ENCODE data around the gene CITED1. TPM values are rescaled to one million over a fixed set of nuclear protein-coding genes. Genes with fewer than 3 reads are reported as not detected.
"Not testable (repeated sequence)": the region's sequence is repeated elsewhere in the genome, so short reads cannot be mapped to it uniquely, and the experiment has no call there.

Gene CITED1, protein sequence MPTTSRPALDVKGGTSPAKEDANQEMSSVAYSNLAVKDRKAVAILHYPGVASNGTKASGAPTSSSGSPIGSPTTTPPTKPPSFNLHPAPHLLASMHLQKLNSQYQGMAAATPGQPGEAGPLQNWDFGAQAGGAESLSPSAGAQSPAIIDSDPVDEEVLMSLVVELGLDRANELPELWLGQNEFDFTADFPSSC
- total RNA-seq: 7.3 TPM

DNA sequence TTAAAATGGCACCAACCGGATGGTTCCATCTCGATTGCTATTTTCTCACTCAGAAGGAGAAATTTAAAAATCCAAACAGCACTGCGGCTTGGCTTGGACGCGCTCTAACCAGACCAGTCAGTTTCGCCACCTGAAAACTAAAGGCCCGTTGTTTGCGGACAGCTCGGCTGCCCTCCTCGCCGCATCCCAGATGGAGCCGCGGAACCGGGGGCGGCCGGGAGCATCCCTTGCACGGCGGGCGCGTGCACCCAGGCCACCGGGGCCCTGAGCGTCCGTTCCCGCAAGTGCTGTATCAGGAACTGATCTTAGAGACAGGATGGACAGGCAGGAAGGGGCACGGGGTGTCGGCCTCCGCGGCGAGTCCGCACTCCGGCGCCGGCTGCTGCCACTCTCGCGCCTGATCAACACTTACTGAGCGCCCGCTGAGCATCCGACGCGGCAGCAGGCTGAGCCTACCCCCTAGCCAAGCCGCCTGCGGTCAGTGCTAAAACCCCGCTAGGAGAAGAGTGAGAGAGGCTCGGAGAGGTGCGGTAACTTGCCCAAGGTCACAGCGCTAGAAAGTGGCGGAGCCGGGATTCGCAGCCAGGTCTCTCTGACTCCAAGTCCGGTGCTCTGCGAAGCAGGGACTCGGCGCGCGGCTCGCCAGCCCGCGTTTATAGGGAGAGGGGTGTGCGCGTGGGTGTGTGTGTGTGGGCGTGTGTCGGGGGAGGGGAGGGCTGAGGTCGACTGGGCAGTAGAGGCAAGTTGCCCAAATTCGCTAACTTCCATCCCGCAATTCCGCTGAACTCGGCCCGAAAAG is at the start of gene CITED1:
Gene CITED1 (minus strand): TSS at position 629 of the 799 bp plus-strand sequence. CDS start 3,045 bp downstream, outside the sequence.
- DNase-seq (ENCODE audit: low spot score in 2 of 2) (no peak), FAIRE-seq (no peak)

DNA sequence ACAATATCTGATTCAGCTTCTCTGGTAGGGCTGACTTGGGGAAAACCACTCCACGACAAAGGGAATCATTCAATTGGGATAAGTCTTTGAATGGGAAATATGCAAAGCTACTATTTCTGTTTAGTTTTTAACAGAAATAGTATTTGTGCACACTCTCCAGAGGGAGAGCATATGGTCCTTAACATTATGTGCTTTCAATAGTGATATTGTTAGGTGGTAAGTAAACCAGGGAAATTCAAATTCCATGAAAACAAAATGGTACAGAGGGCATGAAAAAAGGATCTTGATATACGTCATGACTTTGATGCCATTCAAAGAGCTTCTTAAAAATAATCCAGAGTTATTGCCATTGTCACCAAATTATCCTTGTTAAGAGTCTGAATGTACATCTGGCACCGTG is 47.1 kb upstream of the CITED1 start:
- FAIRE-seq: no peak
- DNase-seq (ENCODE audit: low spot score in 2 of 2): no peak

DNA sequence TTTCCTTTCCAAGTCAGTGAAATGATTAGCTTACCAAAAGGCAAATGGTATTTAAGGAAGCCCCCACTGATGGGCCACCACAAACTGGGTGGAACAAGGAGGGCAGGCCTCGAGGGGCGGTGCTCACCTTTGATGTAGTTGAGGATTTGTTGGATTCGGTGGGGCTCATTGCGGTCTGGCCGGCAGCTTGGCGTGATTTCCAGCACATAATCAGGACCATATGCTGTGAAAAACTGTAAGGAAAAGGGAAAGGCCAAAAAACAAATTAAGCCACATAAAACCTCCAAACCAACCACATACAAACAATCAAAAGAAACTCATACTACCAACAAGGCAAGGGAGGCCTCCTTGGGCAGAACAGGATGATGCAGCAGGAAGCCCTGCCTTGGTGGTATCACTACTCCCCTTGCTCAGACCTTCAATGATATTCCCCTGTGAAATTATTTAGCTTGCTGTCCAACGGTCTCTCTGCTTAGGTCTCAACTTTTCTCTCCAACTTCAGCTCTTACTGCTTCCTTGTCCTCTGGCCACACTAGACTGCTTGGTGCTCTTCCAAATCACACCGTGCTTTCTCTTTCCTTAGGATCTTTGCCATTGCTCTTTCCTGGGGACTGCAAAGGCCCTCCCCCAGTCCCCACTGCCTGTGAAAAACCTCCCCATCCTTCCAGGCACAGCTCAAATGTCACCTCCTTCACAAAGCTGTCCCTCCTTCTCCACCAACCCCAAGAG is 46.1 kb upstream of the CITED1 start:
- FAIRE-seq: no peak
- DNase-seq (ENCODE audit: low spot score in 2 of 2): no peak

DNA sequence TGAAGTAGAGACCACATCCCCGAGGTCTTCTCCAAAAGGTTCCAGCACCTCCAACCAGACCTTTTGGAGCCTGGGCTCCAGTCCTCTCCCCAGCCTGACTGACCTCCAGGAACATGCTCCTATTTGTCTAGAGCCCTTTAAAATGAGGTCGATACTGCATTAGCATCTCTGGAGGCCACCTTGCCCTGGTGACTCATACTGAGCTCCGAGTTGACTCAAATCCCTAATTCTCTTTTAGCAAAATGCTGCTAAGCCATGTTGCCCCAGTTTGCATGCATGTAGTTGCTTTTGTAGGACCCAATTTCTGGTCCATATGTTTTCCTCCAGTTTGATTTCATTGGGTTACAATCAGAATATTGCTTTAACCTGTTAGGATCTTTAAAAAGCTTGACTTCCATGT is 43.5 kb upstream of the CITED1 start:
- no peak for DNase-seq (ENCODE audit: low spot score in 2 of 2)
- FAIRE-seq: no peak

DNA sequence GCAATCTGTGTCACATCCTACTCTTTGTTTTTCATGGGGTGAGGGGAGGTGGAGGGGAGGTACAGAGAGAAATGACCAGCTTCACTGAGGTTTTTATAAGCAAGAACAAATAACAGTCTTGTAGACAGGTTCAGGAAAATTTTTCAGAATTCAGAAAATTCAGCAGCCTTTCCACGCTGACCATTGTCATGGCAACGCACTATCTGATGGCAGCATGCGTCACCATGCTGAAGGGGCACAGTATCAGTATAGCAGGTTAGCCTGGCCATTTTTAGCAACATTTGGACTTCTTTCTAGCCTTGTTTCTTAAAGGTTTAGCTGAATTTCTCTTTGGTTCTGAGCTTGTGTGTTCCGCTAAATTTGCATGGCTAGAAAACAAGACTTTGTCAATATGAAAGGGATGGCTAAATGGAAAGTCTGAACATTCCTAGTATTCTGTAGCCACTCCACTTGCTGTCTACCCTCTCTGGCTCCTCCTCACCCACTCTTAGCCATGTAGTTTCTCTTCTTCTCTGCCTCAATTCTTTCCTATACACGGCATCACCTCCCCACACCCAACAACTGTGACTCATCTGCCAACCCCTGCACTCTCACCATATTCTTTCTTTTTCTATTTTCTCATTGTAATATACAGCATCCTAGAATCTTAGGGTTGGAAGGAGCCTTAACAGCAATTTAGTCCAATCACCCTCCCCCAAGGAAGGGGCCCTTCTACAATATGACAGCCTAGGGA is 42.7 kb upstream of the CITED1 start:
- DNase-seq (ENCODE audit: low spot score in 2 of 2): no peak
- no peak for FAIRE-seq

DNA sequence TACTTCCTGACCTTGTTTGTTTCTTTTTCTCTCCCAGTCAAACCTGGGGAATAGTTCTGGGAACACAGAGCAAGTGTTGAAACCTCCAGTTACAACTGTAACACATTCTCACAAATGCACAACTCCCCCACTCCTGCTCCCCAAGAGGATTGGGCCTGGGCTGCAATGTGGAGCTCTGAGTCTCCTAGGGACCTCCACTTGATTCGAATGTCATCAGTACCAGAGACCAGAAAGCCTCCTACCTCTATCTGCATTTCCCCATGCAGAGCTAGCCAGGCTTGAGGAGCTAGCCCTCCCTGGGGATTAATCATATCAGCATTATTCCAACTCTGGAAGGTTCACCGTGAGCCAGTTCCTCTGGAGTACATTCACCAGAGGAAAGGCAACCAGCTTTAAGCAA is 41.7 kb upstream of the CITED1 start:
- FAIRE-seq: no peak
- DNase-seq (ENCODE audit: low spot score in 2 of 2): no peak

DNA sequence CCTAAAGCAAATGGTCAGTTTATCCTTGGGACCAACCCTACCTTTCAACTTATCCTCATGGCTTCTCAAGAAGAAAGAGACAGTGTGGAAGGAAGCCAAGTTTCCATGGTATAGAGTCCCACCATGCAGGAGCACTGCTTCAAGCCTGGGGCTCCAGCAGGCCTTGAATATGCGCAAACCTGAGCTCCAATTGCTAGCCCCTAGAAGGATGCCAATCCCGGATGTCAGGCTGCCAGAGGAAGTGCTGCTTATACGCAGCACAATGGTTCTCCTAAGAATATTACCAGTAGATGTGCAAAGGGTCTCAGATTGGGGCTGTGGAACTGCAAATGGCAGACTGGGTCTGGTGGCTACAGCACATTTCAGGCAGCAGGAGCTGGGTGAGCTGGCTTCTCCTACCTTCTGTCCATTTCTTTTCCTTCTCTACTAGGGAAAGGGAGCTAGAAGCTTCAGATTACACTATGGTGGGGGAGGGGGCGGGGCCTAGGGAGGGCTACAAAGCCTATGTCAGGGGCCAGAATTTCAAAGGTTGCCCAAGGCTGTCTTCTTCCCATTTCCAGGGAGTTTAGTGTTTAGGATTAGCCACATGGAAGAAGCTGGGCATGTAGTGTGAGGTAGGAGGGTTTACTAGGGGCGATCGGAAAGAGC is 40.7 kb upstream of the CITED1 start:
- DNase-seq (ENCODE audit: low spot score in 2 of 2) (no peak), FAIRE-seq (no peak)

DNA sequence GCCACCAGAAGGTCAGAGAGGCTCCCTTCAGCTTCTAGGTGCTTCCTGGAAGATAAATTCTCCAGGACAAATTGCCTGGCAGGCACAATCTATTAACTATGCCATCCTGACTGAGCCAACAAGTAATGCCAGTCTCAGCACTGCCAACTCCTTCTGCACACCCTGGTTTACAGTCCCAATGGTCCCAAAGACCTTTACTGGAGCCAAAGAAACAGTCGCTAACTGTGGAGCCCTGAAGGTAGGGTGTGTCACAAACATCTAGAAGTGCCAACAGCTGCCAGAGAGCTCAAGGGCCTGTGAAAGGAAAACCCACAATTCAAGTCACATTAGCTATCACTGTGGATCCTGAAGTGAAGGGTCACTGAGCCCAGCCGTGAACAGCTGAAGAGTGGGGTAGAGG is 34.9 kb upstream of the CITED1 start:
- DNase-seq (ENCODE audit: low spot score in 2 of 2) (no peak), FAIRE-seq (no peak)

DNA sequence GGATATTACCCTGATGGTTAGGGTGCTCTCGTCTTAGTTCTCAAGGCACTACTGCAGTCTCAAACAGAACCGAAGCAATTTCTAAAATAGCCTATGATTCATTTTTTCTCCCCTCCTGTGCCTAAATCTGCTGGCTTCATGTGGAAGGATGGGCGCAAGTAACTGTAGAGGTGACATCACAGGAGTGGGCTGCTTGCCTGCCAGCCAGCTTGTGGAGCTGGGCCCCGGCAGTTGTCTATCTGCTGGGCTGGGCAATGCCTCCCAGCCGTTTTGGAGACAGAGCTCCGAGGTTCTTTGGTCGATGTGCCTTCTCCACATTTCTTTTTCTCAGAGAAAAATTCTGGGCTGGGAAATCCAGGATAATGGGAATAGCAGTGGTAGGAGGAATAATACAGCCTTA is 34.3 kb upstream of the CITED1 start:
- DNase-seq (ENCODE audit: low spot score in 2 of 2) (no peak), FAIRE-seq (no peak)

DNA sequence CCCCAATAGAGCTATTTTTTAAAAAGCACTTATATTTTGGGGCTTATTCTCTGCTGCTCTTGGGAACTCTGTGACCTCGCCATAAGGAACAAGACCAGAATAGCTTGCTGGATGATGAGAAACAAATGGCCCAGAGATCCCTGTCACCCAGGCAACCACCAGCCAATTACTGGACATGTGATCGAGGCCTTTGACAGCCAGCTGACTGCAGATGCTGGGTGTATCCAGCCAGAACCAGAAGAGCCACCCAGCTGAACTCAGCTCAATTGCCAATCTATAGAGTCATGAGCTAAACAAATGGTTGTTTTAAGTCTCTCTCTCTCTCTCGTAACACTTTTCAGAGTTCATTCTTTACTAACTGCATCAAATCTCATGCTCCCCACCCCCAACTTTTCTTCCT is 24.4 kb upstream of the CITED1 start:
- DNase-seq (ENCODE audit: low spot score in 2 of 2) (no peak), FAIRE-seq (no peak)

DNA sequence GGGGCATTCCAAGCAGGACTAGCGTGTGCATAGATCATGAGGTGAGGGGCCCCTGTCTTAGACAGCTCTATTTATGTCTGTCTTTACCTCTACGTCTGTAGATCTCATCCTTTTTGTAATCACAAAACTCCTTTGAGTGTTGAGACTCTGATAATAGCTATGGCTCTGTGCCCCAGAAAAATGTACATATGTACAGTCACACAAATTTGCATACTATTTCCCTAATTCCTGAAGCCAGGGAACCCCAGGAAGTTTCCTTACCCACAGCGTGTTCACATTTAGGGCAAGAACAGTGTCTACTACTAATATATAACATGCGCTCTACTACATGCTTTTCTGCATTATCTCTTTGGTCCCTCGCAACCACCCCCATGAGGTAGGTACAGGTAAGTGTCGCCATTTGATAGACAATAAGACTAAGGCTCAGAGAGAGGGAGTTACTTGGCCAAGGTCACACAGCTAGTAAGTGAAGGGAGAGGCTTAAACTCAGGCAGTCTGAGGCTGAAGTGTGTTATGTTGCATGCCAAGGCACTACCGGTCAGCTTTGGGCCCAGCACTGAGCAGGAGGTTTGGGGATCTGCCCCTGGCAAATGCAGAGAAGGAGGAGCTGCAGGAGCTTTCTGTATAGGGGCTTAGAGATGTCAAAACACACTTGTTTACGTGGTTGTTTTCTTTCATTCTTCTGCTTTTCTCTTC is 21.0 kb upstream of the CITED1 start:
- DNase-seq (ENCODE audit: low spot score in 2 of 2) (no peak), FAIRE-seq (no peak)

DNA sequence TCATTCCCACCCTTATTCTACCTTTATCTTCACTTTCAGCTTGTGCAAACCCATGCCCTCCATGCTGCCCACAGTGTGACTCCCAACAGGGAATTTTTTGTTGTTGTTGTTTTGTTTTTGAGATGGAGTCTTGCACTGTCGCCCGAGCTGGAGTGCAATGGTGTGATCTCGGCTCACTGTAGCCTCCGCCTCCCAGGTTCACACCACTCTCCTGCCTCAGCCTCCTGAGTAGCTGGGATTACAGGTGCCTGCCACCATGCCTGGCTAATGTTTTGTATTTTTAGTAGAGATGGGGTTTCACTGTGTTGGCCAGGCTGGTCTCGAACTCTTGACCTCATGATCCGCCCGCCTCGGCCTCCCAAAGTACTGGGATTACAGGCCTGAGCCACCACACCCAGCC is 13.9 kb upstream of the CITED1 start:
- not testable (repeated sequence) for DNase-seq (ENCODE audit: low spot score in 2 of 2); FAIRE-seq

DNA sequence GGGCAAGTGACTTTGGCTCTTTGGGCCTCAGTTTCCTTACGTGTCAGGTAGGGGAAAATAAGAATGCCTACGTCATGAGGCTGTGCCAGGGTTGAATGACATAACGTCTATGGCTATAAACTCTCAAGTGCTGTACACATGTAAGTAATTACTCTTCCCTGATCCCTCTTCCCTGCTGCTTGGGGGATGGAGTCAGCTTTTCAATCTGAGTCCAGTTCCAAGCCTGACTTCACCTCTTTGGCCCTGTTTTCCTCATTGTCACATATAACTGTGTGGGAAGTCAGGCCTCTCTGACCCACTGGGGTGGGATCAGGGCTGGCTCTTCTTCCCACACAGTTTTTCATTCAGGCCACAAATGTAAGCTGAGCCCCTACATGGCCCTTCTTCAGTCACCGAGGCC is 11.4 kb upstream of the CITED1 start:
- FAIRE-seq: no peak
- DNase-seq (ENCODE audit: low spot score in 2 of 2): no peak

DNA sequence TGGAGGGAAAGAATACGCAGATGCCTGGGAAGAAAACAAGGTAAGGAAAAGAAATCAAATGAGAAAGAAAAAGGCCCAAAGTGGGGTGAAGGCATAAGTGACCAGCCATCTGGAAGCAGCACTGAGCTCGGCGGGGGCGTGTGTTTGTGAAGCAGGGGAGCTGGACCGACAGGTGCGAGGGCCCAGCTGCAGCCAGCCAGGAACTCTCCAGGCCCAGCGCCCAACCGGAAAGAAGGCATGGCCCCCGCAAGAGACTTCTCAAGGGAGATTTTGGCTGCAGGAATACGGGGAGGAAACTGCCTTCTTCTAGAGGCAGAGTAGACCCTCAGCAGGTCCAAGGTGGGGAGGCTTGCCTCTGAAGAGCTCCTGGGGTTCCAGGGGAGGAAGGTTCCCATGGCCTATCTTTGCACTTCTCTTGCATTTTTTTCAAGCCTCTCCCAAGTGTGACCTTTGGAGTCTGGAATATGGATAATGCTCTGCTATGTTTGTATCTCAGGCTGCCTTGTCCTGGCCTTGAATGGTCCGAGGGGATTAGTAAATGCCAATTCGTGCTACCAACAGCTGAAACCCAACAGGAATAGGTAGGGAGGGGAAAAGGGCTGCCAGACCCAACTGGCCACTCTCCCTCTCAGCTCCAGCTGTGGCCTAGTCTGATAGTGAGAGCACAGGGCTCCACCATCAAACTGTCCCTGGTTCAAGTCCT is 10.8 kb upstream of the CITED1 start:
- FAIRE-seq: no peak

DNA sequence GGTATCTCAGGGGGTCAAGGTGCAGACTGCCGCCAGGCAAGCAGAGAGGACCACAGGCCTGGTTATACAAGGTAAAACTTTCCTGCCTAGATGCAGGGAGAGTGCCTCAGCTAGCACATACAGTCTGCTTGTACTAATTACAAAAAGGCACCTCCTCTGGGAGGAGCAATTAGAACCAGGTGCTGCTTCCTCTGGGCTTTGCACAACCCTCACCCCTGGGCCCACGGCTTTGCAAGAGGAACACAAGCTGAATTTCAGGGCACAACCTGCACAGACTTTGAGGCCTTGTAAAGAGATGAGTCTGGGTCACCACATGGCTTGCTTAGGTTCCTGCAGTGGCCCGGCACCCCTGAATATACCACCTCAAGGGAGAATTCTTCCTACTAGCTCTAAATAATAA is 9.2 kb upstream of the CITED1 start:
- no peak for DNase-seq (ENCODE audit: low spot score in 2 of 2)
- FAIRE-seq: no peak

More for the DNA sequence above, 10.8 kb upstream of the CITED1 start:
- no peak for DNase-seq (ENCODE audit: low spot score in 2 of 2)

DNA sequence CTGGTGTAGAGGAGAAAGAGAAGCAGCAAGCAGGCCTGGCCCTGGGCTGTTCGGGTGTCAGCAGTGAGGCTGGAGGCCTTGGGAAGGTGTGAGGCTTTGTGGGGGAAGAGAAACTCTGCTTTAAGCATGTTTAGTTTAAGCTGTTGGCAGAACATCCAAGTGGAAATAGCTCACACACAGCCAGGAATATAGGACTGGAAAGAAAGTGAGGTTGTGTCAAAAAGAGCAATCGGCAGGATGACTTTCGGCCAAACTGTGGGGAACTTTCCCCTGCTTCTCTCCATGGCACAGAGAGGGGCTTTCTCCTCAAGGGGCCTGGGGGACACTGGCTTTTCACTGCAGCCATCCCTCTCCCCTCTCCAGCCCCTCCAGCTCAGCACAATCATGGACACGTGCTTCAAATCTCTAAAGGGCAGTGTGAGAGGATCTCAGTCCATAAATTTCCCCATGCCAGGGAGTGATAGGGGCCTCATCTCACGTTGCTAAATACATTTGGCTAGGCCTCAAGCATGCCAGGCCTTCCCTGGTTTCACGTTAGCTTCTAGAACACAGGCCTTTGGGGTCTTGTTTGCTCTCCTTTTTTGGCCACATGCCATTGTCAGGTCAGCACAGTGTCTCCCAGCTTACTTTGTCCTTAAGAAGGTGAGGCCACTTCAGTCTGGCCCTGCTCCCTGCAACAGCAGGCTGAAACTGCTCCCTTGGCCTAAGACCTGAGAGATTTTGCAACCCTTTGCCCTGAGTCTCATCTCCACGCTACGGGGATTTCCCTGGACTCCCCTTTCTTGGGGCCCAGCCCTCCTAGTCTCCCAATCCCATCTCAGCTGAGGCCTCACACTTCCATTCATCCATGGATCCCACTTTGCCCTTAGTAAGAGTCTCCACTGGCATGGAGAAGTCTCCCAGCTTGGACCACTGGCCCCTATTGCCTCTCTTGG is 8.3 kb upstream of the CITED1 start:
- DNase-seq (ENCODE audit: low spot score in 2 of 2): no peak
- FAIRE-seq: no peak

DNA sequence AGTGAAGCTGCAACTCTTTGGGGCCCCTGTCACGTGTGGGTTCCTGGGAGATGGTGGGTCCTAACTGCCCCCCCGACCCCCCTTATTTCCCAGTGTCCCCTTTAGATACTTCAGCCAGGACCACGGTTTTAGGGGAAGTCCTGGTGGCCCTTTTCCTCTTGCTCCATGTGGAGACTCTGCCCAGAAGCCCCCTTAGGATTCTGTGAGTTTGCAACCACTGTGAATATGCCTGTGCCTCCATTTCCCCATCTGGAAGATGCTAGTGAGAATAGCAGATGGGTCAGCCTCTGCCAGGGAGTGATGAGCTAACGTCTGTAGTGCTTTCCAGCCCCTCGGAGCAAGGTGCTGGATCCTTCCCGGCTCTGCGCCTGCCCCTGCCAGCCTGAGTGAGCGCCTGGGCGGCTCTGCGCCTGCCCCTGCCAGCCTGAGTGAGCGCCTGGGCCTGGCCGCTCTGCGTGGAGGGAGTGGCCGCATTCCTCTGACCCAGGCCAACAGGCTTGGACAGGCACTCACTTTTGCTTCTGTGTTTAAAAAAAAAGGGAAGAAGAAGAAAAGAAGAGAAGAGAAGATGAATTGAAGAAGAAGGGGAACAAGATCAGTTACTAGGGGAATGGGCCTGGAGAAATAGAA is 6.7 kb upstream of the CITED1 start:
- DNase-seq (ENCODE audit: low spot score in 2 of 2) (no peak), FAIRE-seq (no peak)
